OCI-LY1 (cell line): ENCODE data around the gene VPS35L.

Source experiments
- H2AFZ ChIP-seq: fragments of 200-600 bp; sonication (generic), shearing (Covaris generic); 2 replicates; pipeline ENCODE4 v1.6.0; 2014; ENCODE audit warnings: antibody characterized with exemption, mild to moderate bottlenecking, low read length
- H3F3A ChIP-seq: fragments of 200-600 bp; sonication (generic), shearing (Covaris generic); 2 replicates; pipeline ENCODE4 v1.6.0; 2014; ENCODE audit warnings: mild to moderate bottlenecking, antibody characterized with exemption, low read length, moderate library complexity; ENCODE audit not compliant: insufficient read depth
- H3K27ac ChIP-seq: fragments of 200-600 bp; sonication (generic); 2 replicates; pipeline ENCODE4 v1.5.1; 2014; ENCODE audit warnings: low read length, mixed run types, mild to moderate bottlenecking, low read depth; ENCODE audit not compliant: poor library complexity, severe bottlenecking
- H3K27me3 ChIP-seq: fragments of 200-600 bp; sonication (generic); 2 replicates; pipeline ENCODE4 v1.6.0; 2014; ENCODE audit warnings: antibody characterized with exemption, mild to moderate bottlenecking, low read length, moderate library complexity; ENCODE audit not compliant: insufficient read depth
- H3K36me3 ChIP-seq: fragments of 200-600 bp; sonication (generic); 2 replicates; pipeline ENCODE4 v1.6.1; 2014; ENCODE audit warnings: mild to moderate bottlenecking, antibody characterized with exemption, low read length, moderate library complexity, mixed read lengths; ENCODE audit not compliant: insufficient read depth
- H3K4me1 ChIP-seq: fragments of 200-600 bp; sonication (generic); 2 replicates; pipeline ENCODE4 v1.5.1; 2014; ENCODE audit warnings: mild to moderate bottlenecking, low read length, moderate library complexity; ENCODE audit not compliant: insufficient read depth, severe bottlenecking
- H3K4me2 ChIP-seq: fragments of 200-600 bp; sonication (generic), shearing (Covaris generic); 2 replicates; pipeline ENCODE4 v1.6.1; 2014; ENCODE audit warnings: low read length
- H3K4me3 ChIP-seq: fragments of 200-600 bp; sonication (generic); 2 replicates; pipeline ENCODE4 v1.5.1; 2014; ENCODE audit warnings: low read length, low read depth, mild to moderate bottlenecking, mixed read lengths; ENCODE audit not compliant: poor library complexity, severe bottlenecking
- H3K79me2 ChIP-seq: fragments of 200-600 bp; shearing (Covaris generic); 2 replicates; pipeline ENCODE4 v1.6.1; 2016; ENCODE audit warnings: mixed run types, low read length, mixed read lengths; ENCODE audit not compliant: insufficient read depth
- H3K9ac ChIP-seq: fragments of 200-600 bp; sonication (generic), shearing (Covaris generic); 2 replicates; pipeline ENCODE4 v1.6.1; 2014; ENCODE audit warnings: mild to moderate bottlenecking, low read length, mixed read lengths
- H3K9me2 ChIP-seq: fragments of 200-600 bp; sonication (generic), shearing (Covaris generic); 2 replicates; pipeline ENCODE4 v1.6.1; 2014; ENCODE audit warnings: low read depth, mild to moderate bottlenecking, low read length, mixed read lengths
- H3K9me3 ChIP-seq: fragments of 200-600 bp; shearing (Covaris generic); 2 replicates; pipeline ENCODE4 v1.6.1; 2014; ENCODE audit warnings: low read length, mixed read lengths
- H4K20me1 ChIP-seq: fragments of 200-600 bp; sonication (generic), shearing (Covaris generic); 2 replicates; pipeline ENCODE4 v1.6.0; 2016; ENCODE audit warnings: mild to moderate bottlenecking, low read length; ENCODE audit not compliant: insufficient read depth
- EZH2 ChIP-seq: fragments of 200-600 bp; sonication (generic), shearing (Covaris generic); IDR thresholded peaks from 2 replicates; pipeline ENCODE4 v1.8.0; 2017; ENCODE audit warnings: borderline replicate concordance, mixed run types, mild to moderate bottlenecking, antibody characterized with exemption, low read length, moderate library complexity, mixed read lengths
- TF ChIP-seq, protein P1 (sequence below): fragments of 200-600 bp; sonication (generic), shearing (Covaris generic); IDR thresholded peaks from 2 replicates; pipeline ENCODE4 v1.5.1; 2017; ENCODE audit warnings: mild to moderate bottlenecking, antibody characterized with exemption, low read length, moderate library complexity, mixed read lengths

The VPS35L gene

DNA sequence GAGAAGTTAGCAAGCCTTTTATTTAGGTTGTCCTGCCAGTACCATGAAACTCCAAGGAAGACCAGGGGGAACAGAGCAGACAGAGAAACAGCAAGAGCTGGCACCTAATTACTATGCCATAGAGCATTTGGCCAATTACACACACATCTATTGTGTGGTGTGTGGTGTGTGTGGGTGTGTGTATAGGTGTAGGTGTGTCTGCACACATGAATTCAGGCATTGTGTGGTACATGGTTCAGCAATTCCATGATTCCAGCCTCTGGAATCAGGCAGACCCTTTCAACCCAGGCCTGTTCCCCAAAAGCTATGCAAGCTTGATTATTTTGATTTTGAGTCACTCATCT, 188.3 kb downstream of the VPS35L start:
- Histone ChIP-seq H3F3A (no peaks in the 10 kb centered on the region), H3K9ac (no peak overlapping the region), H3K36me3 (no peaks in the 10 kb centered on the region), H3K9me2 (no peaks in the 10 kb centered on the region), H3K4me3 (no peak overlapping the region), H3K4me2 (no peak overlapping the region), H3K79me2 (no peaks in the 10 kb centered on the region), H2AFZ (no peak overlapping the region), H3K27ac (no peak overlapping the region), H3K27me3 (no peaks in the 10 kb centered on the region), H3K9me3 (no peaks in the 10 kb centered on the region), H4K20me1 (no peaks in the 10 kb centered on the region), H3K4me1 (no peaks in the 10 kb centered on the region)
- TF ChIP-seq, protein P1, sequence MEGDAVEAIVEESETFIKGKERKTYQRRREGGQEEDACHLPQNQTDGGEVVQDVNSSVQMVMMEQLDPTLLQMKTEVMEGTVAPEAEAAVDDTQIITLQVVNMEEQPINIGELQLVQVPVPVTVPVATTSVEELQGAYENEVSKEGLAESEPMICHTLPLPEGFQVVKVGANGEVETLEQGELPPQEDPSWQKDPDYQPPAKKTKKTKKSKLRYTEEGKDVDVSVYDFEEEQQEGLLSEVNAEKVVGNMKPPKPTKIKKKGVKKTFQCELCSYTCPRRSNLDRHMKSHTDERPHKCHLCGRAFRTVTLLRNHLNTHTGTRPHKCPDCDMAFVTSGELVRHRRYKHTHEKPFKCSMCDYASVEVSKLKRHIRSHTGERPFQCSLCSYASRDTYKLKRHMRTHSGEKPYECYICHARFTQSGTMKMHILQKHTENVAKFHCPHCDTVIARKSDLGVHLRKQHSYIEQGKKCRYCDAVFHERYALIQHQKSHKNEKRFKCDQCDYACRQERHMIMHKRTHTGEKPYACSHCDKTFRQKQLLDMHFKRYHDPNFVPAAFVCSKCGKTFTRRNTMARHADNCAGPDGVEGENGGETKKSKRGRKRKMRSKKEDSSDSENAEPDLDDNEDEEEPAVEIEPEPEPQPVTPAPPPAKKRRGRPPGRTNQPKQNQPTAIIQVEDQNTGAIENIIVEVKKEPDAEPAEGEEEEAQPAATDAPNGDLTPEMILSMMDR: no peak
- TF ChIP-seq EZH2: no peak

GRCh38 chr16:19744670-19745069, 189.2 kb downstream of the VPS35L start:
- no peaks in the 10 kb centered on the region for H3F3A ChIP-seq
- H3K4me3 ChIP-seq: no peak overlapping the region
- no peak overlapping the region for H3K9ac ChIP-seq
- H3K4me1 ChIP-seq: no peaks in the 10 kb centered on the region
- H3K27me3 ChIP-seq: no peaks in the 10 kb centered on the region
- H3K79me2 ChIP-seq: no peaks in the 10 kb centered on the region
- no peaks in the 10 kb centered on the region for H4K20me1 ChIP-seq
- no peaks in the 10 kb centered on the region for H3K9me3 ChIP-seq
- no peaks in the 10 kb centered on the region for H3K9me2 ChIP-seq
- no peak overlapping the region for H3K27ac ChIP-seq
- no peaks in the 10 kb centered on the region for H3K36me3 ChIP-seq
- no peak for TF ChIP-seq EZH2
- TF ChIP-seq, protein P1: no peak
- no peak overlapping the region for H3K4me2 ChIP-seq
- H2AFZ ChIP-seq: no peak overlapping the region

DNA sequence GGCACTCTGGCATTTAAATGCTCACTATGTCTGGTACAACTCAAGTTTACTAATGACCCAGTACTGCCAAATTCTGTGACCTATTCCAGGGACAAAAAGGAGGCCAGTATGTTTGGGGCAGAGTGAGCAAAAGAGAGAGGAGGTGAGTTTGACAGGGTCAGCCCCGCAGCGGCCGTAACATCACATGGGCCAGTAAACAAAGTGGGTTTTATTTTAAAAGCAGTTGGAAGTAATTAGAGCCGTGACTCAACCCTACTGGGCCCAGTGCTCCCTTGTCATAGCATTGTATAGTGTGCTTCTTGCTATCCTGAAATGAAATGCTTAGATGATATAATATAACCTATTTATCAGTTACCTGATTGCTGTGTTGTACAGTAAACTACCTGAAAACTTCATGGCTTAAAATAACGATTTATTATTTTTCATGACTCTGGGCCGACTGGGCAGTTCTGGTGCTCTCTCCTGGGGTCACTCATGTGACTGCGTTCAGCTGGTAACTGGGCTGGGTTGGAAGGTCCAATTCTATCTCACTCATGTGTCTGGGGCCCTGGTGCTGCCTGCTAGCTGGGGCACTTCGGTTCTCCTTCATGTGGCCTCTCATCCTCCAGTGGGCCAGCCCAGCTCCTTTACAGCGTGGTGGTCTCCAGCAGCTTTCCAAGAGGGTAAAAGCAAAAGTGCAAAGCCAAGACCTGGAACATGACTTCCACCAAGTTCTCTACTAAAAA, 189.9 kb downstream of the VPS35L start:
- TF ChIP-seq, protein P1: no peak
- no peak for TF ChIP-seq EZH2
- Histone ChIP-seq H3K9me2 (no peaks in the 10 kb centered on the region), H2AFZ (no peak overlapping the region), H3K36me3 (no peaks in the 10 kb centered on the region), H4K20me1 (no peaks in the 10 kb centered on the region), H3K4me3 (no peak overlapping the region), H3K27ac (no peak overlapping the region), H3K4me1 (no peaks in the 10 kb centered on the region), H3F3A (no peaks in the 10 kb centered on the region), H3K9me3 (no peaks in the 10 kb centered on the region), H3K79me2 (no peaks in the 10 kb centered on the region), H3K27me3 (no peaks in the 10 kb centered on the region), H3K9ac (no peak overlapping the region), H3K4me2 (no peak overlapping the region)
